Measurements from ENCODE around the gene RASIP1. TPM values are rescaled to one million over a fixed set of nuclear protein-coding genes. Genes with fewer than 3 reads are reported as not detected.
A peak's percentile ranks its signal among the peaks of the same experiment; 100 is the strongest.
"Not testable (repeated sequence)": the region's sequence is repeated elsewhere in the genome, so short reads cannot be mapped to it uniquely, and the experiment has no call there.

The RASIP1 gene
- total RNA-seq, 1 experiment from 2014 or later: not detected

DNA sequence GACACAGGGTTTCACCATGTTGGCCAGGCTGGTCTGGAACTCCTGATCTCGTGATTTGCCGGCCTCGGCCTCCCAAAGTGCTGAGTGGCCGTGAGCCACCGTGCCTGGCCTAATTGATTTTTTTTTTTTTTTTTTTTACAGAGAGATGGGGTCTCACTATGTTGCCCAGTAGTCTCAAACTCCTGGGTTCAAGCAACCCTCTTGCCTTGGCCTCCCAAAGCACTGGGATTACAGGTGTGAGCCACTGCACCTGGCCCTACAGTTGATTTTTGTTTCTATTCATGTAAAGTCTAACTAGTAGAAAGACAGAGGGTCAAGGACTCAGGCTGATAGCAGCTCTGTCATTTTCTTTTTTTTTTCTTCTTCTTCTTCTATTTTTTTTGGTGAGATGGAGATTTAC, 36.7 kb upstream of the RASIP1 start:
- no peaks in the 10 kb centered on the region for H3K79me2 ChIP-seq (ENCODE audit: low read length)
- no peak overlapping the region for H2AFZ ChIP-seq (ENCODE audit: low read length)
- H3K4me3 ChIP-seq (ENCODE audit: low read length): no peak overlapping the region
- H3K27ac ChIP-seq (ENCODE audit: low read length): no peak overlapping the region
- no peaks in the 10 kb centered on the region for H3K9me3 ChIP-seq (ENCODE audit: low read length)
- H3K4me1 ChIP-seq (ENCODE audit: low read length): peaks cover 4% of the 10 kb centered on the region; the same call in 1 of the 2 replicates
- H3K9ac ChIP-seq (ENCODE audit: low read length): no peak overlapping the region
- H3K27me3 ChIP-seq (ENCODE audit: low read length): no peaks in the 10 kb centered on the region
- H3K9me2 ChIP-seq (replicated peaks; ENCODE audit: insufficient read depth, low read length): no peaks in the 10 kb centered on the region
- no peak for DNase-seq
- no peak overlapping the region for H3K4me2 ChIP-seq (ENCODE audit: low read depth, low read length, poor library complexity, severe bottlenecking)
- H4K20me1 ChIP-seq (ENCODE audit: insufficient read depth, low read depth, low read length): no peaks in the 10 kb centered on the region
- no peaks in the 10 kb centered on the region for H3K36me3 ChIP-seq (ENCODE audit: insufficient read depth, low read length)

DNA sequence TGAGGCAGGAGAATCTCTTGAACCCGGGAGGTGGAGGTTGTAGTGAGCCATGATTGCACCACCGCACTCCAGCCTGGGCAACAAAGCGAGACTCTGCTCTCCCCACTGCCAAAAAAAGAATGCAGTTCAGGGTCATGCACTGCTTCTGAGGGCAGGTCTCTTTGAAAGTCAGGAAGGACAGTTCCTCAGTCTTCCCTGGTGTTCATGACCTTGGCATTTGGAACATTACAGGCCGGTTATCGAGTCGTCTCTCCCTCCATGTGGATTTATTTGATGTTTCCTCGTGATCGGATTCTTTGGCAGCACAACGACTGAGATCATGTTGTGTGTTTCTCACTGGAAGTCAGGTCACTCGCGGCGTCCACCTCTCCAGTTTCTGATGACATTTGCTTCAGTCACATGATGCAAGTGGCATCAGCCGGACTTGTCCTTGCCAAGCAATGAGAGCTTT, 32.1 kb upstream of the RASIP1 start:
- H2AFZ ChIP-seq (ENCODE audit: low read length): no peak overlapping the region
- no peak for DNase-seq
- H3K79me2 ChIP-seq (ENCODE audit: low read length): no peaks in the 10 kb centered on the region
- no peak overlapping the region for H3K27ac ChIP-seq (ENCODE audit: low read length)
- H3K4me1 ChIP-seq (ENCODE audit: low read length): no peaks in the 10 kb centered on the region
- no peak overlapping the region for H3K4me2 ChIP-seq (ENCODE audit: low read depth, low read length, poor library complexity, severe bottlenecking)
- no peaks in the 10 kb centered on the region for H3K9me2 ChIP-seq (replicated peaks; ENCODE audit: insufficient read depth, low read length)
- no peaks in the 10 kb centered on the region for H3K27me3 ChIP-seq (ENCODE audit: low read length)
- no peak overlapping the region for H3K9ac ChIP-seq (ENCODE audit: low read length)
- H4K20me1 ChIP-seq (ENCODE audit: insufficient read depth, low read depth, low read length): no peaks in the 10 kb centered on the region
- no peaks in the 10 kb centered on the region for H3K36me3 ChIP-seq (ENCODE audit: insufficient read depth, low read length)
- no peaks in the 10 kb centered on the region for H3K9me3 ChIP-seq (ENCODE audit: low read length)
- H3K4me3 ChIP-seq (ENCODE audit: low read length): no peak overlapping the region

GRCh38 chr19:48770734-48771472, 30.5 kb upstream of the RASIP1 start:
- no peaks in the 10 kb centered on the region for H3K9me2 ChIP-seq (replicated peaks; ENCODE audit: insufficient read depth, low read length)
- H4K20me1 ChIP-seq (ENCODE audit: insufficient read depth, low read depth, low read length): no peaks in the 10 kb centered on the region
- H3K4me3 ChIP-seq (ENCODE audit: low read length): no peak overlapping the region
- H3K4me2 ChIP-seq (ENCODE audit: low read depth, low read length, poor library complexity, severe bottlenecking): no peak overlapping the region
- H3K27me3 ChIP-seq (ENCODE audit: low read length): no peaks in the 10 kb centered on the region
- H3K9ac ChIP-seq (ENCODE audit: low read length): no peak overlapping the region
- no peaks in the 10 kb centered on the region for H3K4me1 ChIP-seq (ENCODE audit: low read length)
- no peaks in the 10 kb centered on the region for H3K79me2 ChIP-seq (ENCODE audit: low read length)
- H2AFZ ChIP-seq (ENCODE audit: low read length): peak overlapping the region; percentile 20; the same call in 1 of the 2 replicates
- H3K9me3 ChIP-seq (ENCODE audit: low read length): no peaks in the 10 kb centered on the region
- no peaks in the 10 kb centered on the region for H3K36me3 ChIP-seq (ENCODE audit: insufficient read depth, low read length)
- no peak for DNase-seq
- no peak overlapping the region for H3K27ac ChIP-seq (ENCODE audit: low read length)

GRCh38 chr19:48770266-48770665, 29.9 kb upstream of the RASIP1 start:
- H3K9me3 ChIP-seq (ENCODE audit: low read length): no peaks in the 10 kb centered on the region
- H3K4me2 ChIP-seq (ENCODE audit: low read depth, low read length, poor library complexity, severe bottlenecking): no peak overlapping the region
- no peaks in the 10 kb centered on the region for H3K4me1 ChIP-seq (ENCODE audit: low read length)
- no peak overlapping the region for H3K9ac ChIP-seq (ENCODE audit: low read length)
- no peaks in the 10 kb centered on the region for H3K36me3 ChIP-seq (ENCODE audit: insufficient read depth, low read length)
- H2AFZ ChIP-seq (ENCODE audit: low read length): no peak overlapping the region
- no peaks in the 10 kb centered on the region for H3K79me2 ChIP-seq (ENCODE audit: low read length)
- H3K27me3 ChIP-seq (ENCODE audit: low read length): no peaks in the 10 kb centered on the region
- DNase-seq: no peak
- no peaks in the 10 kb centered on the region for H3K9me2 ChIP-seq (replicated peaks; ENCODE audit: insufficient read depth, low read length)
- H3K4me3 ChIP-seq (ENCODE audit: low read length): no peak overlapping the region
- no peaks in the 10 kb centered on the region for H4K20me1 ChIP-seq (ENCODE audit: insufficient read depth, low read depth, low read length)
- no peak overlapping the region for H3K27ac ChIP-seq (ENCODE audit: low read length)

- H3K4me1 ChIP-seq (ENCODE audit: low read length): no peaks in the 10 kb centered on the region
- H3K4me2 ChIP-seq (ENCODE audit: low read depth, low read length, poor library complexity, severe bottlenecking): no peak overlapping the region
- no peak overlapping the region for H2AFZ ChIP-seq (ENCODE audit: low read length)
Observed at GRCh38 chr19:48768994-48769713, 28.7 kb upstream of the RASIP1 start.

GRCh38 chr19:48768171-48768753, 27.9 kb upstream of the RASIP1 start:
- not testable (repeated sequence) for H3K79me2 ChIP-seq (ENCODE audit: low read length); H2AFZ ChIP-seq (ENCODE audit: low read length); H3K9ac ChIP-seq (ENCODE audit: low read length); H4K20me1 ChIP-seq (ENCODE audit: insufficient read depth, low read depth, low read length); H3K4me2 ChIP-seq (ENCODE audit: low read depth, low read length, poor library complexity, severe bottlenecking); H3K9me2 ChIP-seq (replicated peaks; ENCODE audit: insufficient read depth, low read length); H3K36me3 ChIP-seq (ENCODE audit: insufficient read depth, low read length); DNase-seq; H3K27ac ChIP-seq (ENCODE audit: low read length); H3K27me3 ChIP-seq (ENCODE audit: low read length); H3K4me3 ChIP-seq (ENCODE audit: low read length); H3K4me1 ChIP-seq (ENCODE audit: low read length); H3K9me3 ChIP-seq (ENCODE audit: low read length)

More at GRCh38 chr19:48768994-48769713, 28.7 kb upstream of the RASIP1 start:
- no peak for DNase-seq
- no peak overlapping the region for H3K9ac ChIP-seq (ENCODE audit: low read length)
- no peaks in the 10 kb centered on the region for H4K20me1 ChIP-seq (ENCODE audit: insufficient read depth, low read depth, low read length)
- H3K9me3 ChIP-seq (ENCODE audit: low read length): no peaks in the 10 kb centered on the region
- H3K79me2 ChIP-seq (ENCODE audit: low read length): no peaks in the 10 kb centered on the region
- H3K9me2 ChIP-seq (replicated peaks; ENCODE audit: insufficient read depth, low read length): no peaks in the 10 kb centered on the region
- no peaks in the 10 kb centered on the region for H3K36me3 ChIP-seq (ENCODE audit: insufficient read depth, low read length)
- no peak overlapping the region for H3K4me3 ChIP-seq (ENCODE audit: low read length)
- H3K27ac ChIP-seq (ENCODE audit: low read length): no peak overlapping the region
- H3K27me3 ChIP-seq (ENCODE audit: low read length): no peaks in the 10 kb centered on the region

DNA sequence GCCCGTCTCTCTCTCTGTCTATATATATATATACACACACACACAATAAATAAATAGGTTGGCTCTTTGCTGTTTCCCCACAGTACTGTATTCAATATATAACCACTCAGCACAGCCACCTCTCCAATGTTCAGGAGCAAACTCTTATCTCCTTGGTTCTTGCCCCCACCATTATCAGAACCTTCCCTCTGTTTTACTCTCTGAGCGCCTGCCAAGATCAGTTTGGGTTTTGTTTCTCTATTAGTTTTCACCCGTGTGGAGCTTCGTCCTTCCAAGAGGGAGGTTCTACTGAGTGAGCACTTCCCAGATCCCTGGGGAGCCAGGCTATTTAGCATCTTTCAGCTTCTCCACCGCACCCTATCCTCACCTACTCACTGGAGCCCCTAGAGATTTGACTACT, 25.4 kb upstream of the RASIP1 start:
- H4K20me1 ChIP-seq (ENCODE audit: insufficient read depth, low read depth, low read length); H3K36me3 ChIP-seq (ENCODE audit: insufficient read depth, low read length); H2AFZ ChIP-seq (ENCODE audit: low read length); H3K27ac ChIP-seq (ENCODE audit: low read length); H3K4me1 ChIP-seq (ENCODE audit: low read length); H3K4me2 ChIP-seq (ENCODE audit: low read depth, low read length, poor library complexity, severe bottlenecking); H3K79me2 ChIP-seq (ENCODE audit: low read length); H3K27me3 ChIP-seq (ENCODE audit: low read length); H3K4me3 ChIP-seq (ENCODE audit: low read length); H3K9me2 ChIP-seq (replicated peaks; ENCODE audit: insufficient read depth, low read length); H3K9me3 ChIP-seq (ENCODE audit: low read length); DNase-seq; H3K9ac ChIP-seq (ENCODE audit: low read length): not testable (repeated sequence)

DNA sequence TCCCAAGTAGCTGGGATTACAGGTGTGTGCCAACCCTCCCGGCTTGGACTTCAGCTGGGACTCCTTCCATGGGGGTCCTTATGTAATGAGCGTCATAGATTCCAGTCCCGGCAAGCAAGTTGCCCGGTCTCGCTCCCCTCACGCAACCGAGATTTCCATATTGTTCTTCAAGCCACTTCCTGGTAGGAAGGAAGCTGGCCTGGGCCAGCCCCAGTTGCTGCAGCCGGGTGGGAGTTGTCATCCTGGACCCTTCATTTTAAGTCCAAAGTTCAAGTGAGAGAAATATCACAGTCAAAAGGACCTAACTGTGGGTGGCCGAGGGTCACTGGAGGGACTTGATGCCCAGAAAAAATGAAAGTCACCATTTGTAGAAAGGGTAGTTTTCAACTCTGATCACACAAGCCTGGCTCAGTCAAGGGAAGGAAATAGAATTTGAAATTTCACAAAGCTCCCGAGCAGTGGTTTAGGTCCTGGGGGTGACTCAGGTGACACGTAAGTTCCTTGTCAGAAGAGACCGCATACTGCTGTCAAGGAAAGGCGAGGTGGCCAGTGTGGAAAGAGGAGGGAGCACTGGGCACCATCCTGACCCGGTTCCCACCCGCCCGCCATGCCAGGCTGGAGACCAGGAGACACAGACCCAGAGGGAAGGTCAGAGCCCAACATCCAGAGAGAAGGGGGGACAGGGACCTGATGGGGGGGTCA, 20.2 kb upstream of the RASIP1 start:
- Histone ChIP-seq H3K36me3 (ENCODE audit: insufficient read depth, low read length) (no peaks in the 10 kb centered on the region), H3K4me3 (ENCODE audit: low read length) (no peak overlapping the region), H3K4me1 (ENCODE audit: low read length) (no peaks in the 10 kb centered on the region), H3K9ac (ENCODE audit: low read length) (no peak overlapping the region), H3K27ac (ENCODE audit: low read length) (no peak overlapping the region), H3K9me2 (replicated peaks; ENCODE audit: insufficient read depth, low read length) (no peaks in the 10 kb centered on the region), H3K9me3 (ENCODE audit: low read length) (no peaks in the 10 kb centered on the region), H3K27me3 (ENCODE audit: low read length) (no peaks in the 10 kb centered on the region), H3K4me2 (ENCODE audit: low read depth, low read length, poor library complexity, severe bottlenecking) (no peak overlapping the region), H3K79me2 (ENCODE audit: low read length) (no peaks in the 10 kb centered on the region), H2AFZ (ENCODE audit: low read length) (no peak overlapping the region), H4K20me1 (ENCODE audit: insufficient read depth, low read depth, low read length) (no peaks in the 10 kb centered on the region)
- no peak for DNase-seq

All from Karpas-422 (cell line).